Stimulated activated CD8-positive, alpha-beta memory T cell treated with anti-CD3 and anti-CD28 coated beads, Interleukin-4, amount 100 ng/mL, for 4 hours (primary cell): ENCODE measurements around the gene C1orf53.
"Not testable (repeated sequence)": the region's sequence is repeated elsewhere in the genome, so short reads cannot be mapped to it uniquely, and the experiment has no call there.

Experiments
- DNase-seq, 2 donors: peaks; one replicate each; pipeline ENCODE4 v3.0.0-alpha.2; 2020; ENCODE audit warnings: low read depth in 2 of 2, low spot score in 1 of 2

C1orf53 gene

DNA sequence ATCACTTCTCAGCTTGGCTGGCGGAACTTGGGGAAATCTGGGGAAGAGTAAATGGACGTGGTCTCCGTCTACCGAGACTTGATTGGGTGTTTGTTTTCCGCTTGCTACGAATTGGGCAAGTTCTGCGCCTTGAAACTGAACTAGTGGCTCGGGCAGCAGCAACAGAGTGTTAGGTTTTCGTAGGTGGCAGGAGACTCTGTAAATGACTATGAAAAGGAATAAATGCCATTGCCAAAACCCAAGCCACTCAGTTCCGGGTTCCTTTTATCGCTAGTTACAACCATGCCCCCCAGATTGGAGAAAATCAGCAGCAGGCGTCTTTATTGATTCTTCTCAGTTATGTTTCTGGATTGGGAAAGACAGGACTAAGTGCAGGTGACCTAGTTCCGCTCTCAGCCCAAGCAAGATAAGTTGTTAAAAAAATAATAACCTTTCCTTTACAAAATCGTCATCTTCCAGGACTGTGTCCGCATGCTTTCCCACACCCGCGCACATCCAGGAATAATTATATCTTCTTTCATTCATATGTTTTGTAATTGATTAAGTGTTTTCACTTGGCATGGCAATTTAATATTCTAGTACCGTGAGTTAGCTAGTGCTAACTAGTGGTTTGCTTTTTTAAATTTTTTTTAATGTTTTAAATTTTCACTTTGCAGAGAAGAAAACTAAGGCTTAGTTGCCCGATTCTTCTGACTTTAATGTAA, 18.1 kb downstream of the C1orf53 start:
- DNase-seq: no peak

- DNase-seq: no peak
These were observed 19.0 kb downstream of the C1orf53 start for GRCh38 chr1:197921235-197922069.

DNA sequence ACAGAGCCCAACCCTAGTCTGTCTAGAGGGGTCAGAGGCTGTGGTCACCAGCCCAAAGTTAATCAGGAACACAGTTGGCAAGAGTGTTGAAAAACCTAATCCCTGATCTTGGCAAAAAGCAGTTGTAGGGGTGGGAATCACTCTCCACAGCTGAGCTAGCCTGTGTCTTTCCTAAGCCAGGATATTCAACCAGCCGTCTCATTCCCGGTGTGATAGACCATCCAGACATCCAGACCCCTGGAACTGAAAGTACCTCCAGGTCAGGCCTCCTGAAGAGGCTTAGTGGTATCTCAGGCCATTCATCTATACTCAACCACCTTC, 19.6 kb downstream of the C1orf53 start:
- DNase-seq: no peak

DNA sequence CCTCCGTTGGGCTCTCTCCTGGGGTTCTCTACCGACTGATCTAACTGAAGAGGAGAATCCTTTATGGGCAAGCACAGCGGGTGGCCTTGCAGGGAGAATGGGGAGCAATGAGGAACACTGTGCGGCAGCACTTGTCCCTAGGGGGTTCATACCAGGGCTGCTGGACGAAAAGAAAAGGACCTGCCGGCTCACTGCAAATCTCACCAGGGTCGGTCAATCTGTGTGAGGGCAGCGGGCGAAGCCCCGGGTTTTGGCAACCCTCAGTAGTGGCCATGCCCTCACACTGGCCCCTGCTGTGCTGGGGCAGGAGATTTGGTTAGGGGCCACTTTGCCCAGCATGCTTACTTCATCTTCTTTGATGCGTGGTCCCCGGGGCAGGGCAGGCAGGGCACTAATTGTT, 20.6 kb downstream of the C1orf53 start:
- no peak for DNase-seq

DNA sequence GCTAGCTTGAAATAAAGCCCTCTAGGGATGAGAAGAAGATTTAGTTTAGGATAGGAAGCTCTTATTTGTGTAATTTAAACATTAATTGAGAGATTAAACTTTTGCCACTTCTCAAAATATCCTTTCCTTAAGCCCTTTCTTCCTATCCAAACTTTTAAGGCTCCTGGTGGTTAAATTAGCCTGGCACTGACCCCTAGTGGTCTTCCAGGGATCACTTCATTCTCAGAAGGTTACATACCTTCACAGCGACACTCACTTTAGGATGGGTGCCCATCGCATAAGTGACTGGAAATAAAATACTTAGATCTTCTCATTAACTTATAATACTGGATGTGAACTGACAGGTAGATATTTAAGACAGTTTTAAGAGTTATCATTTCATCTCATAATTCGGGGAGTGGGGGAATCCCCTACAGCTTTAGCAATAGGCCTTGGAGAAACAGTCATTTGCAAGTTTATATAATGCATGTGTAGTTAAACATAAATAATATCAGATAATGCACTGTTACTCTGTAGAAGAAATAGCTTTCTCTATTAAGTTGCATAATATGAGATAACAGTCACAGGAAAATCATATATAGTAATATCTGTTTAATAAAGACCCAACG, 22.2 kb downstream of the C1orf53 start:
- DNase-seq: no peak

DNA sequence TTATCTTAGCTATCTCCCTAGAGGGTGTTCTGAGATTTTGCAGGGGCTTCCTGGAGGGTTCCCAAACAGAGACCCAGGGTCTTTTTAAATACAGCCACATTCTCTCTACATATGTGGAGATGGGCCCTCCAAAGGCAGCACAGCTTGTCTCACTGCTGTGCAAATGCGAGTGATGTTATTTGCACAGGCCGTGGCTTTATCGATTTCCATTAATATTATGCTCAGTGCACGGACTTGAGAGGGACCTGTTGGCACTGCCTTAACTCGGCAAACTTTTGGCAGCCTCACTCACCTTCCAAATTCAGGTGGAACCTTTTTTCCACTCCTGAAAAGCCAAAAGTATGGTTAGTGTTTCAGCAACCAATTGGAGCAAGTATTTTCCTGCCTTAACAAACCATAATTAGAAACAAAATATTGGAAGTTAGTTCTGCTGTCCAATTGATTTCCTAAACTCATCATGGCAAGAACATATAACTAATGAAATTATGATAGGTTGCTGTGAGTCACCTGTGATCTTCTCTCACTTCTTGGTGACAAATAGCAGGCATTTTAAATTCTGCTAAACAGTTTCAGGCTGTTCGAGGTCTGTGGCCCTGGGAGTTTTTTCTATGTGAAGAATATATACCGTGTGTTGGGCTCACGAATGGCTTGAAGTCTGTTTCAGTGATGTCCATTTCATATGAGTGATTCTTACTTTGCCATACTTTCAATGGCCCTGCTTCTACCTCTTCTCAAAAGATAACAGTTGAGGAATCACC, 25.7 kb downstream of the C1orf53 start:
- no peak for DNase-seq

GRCh38 chr1:197928849-197929336, 26.5 kb downstream of the C1orf53 start:
- DNase-seq: no peak

- no peak for DNase-seq
These were observed 30.6 kb downstream of the C1orf53 start for GRCh38 chr1:197933016-197933415.

GRCh38 chr1:197933647-197934046, 31.2 kb downstream of the C1orf53 start:
- DNase-seq: no peak

DNA sequence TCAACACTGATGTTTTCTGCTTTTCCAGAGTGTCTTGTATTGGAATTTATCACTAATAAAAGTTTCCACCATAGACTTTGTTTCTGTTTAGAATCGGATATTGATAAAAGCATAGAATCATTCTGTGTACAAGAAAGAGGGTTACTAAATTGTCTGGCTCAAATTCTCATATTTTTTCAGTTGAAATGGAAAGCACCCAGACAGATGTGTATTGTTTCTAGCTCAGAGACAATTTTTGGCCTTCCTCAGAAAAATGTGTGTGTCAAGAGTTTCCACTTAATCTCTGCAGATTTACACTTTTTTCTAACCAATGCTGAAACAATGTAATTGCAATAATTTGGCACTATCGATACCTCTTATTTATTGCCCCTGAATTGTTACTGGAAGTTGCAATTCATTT, 35.0 kb downstream of the C1orf53 start:
- no peak for DNase-seq

DNA sequence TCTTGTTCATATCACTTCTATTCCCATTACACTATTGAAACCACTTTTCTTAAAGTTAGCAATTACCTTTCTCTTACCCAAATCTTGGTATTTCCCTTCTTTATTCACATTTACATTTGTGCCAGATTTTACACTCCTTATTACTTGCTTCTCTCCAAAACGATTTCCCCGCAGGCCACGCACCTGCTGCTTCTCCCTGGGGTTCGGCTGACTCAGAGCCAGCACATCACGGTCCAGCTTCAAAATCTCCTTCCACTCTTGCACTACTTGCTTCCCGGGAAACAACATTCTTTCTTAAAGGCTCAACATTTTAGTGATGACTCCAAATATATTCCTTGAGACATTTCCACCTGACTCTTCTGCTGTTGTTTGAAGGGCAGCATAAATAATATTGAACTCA, 35.5 kb downstream of the C1orf53 start:
- DNase-seq: no peak

- DNase-seq: not testable (repeated sequence)
These were observed 36.9 kb downstream of the C1orf53 start for GRCh38 chr1:197939159-197939980.

DNA sequence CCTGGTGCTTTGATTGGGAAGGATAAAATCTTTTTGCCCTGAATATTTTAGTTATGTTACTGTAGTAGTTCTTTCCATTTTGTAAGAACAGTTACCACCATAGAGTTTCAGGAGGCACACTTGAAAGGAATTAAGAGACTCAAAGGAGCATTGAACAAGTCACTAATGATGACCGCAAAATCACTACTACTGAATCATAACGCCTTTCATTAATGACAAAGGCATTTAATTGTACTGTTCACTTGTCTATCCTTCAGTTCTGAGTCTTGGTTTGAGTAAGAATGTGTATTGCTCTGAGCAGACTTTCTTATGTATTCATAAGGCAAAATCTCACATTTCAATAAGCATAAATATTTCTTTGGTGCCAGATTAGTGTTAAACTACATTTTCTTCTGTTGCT, 39.6 kb downstream of the C1orf53 start:
- no peak for DNase-seq

GRCh38 chr1:197944485-197944884, 42.1 kb downstream of the C1orf53 start:
- DNase-seq: no peak

- DNase-seq: no peak
These were observed 46.8 kb downstream of the C1orf53 start for GRCh38 chr1:197948926-197949899.

- DNase-seq: no peak
These were observed 48.7 kb downstream of the C1orf53 start for GRCh38 chr1:197951089-197951488.

DNA sequence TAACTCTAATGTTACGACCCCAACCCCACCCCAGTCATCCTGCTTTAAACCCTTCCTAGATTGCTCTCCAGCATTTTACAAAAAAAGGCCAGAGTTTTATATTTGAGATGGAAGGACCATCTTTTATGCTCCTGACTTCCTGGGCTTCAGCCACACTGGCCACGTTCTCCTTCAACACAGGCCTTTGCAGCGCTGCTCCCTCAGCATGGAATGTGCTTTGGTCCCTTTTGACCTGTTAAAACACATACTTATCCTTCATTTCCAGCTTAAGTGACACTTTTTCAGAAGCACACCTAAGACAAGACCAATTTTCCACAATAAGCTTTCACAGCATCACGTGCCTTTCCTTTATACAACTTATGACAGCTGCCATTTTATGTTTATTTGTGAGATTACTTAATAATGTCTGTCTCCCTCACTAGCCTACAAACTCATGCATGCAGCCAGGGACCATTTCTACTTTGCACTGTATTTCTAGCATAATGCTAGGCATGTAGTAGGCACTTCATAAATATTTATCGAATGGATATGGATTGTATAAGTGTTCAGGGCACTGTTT, 49.3 kb downstream of the C1orf53 start:
- DNase-seq: no peak

DNA sequence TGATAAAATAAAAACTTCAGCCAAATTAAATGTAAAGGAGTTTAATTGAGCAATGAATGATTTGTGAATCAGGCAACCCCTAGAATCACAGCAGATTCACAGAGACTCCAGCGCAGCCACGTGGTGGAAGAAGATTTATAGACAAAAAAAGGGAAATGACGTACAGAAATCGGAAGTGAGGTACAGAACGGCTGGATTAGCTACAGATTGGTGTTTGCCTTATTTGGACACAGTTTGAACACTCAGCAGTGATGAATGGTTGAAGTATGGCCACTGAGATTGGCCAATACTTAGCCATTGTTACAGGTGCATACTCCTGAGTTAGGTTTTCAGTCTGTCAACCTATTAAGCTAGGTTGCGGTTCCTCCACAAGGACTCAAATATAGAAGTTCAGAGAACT, 51.0 kb downstream of the C1orf53 start:
- not testable (repeated sequence) for DNase-seq
